HuH-7.5 (cell line): ENCODE results near the gene TMEM131L.
"Not testable (repeated sequence)": the region's sequence is repeated elsewhere in the genome, so short reads cannot be mapped to it uniquely, and the experiment has no call there.

Source experiments
- DNase-seq: peaks from one replicate; pipeline ENCODE4 v3.0.0; 2011; ENCODE audit warnings: low spot score

TMEM131L gene

GRCh38 chr4:153546280-153546679, 80.1 kb downstream of the TMEM131L start:
- no peak for DNase-seq

- DNase-seq = no peak
Observed at GRCh38 chr4:153547520-153547919, 81.4 kb downstream of the TMEM131L start.

GRCh38 chr4:153548907-153549306, 82.7 kb downstream of the TMEM131L start:
- not testable (repeated sequence) for DNase-seq

GRCh38 chr4:153549405-153549804, 83.2 kb downstream of the TMEM131L start:
- DNase-seq = no peak

GRCh38 chr4:153553155-153553818, 87.1 kb downstream of the TMEM131L start:
- no peak for DNase-seq

GRCh38 chr4:153553819-153554170, 87.6 kb downstream of the TMEM131L start:
- no peak for DNase-seq

GRCh38 chr4:153555730-153556434, 89.7 kb downstream of the TMEM131L start:
- DNase-seq = no peak

- no peak for DNase-seq
Observed at GRCh38 chr4:153556435-153556815, 90.3 kb downstream of the TMEM131L start.

GRCh38 chr4:153560908-153561307, 94.7 kb downstream of the TMEM131L start:
- no peak for DNase-seq

- no peak for DNase-seq
Observed at GRCh38 chr4:153564630-153565525, 98.7 kb downstream of the TMEM131L start.

GRCh38 chr4:153566631-153567150, 100.5 kb downstream of the TMEM131L start:
- no peak for DNase-seq

- not testable (repeated sequence) for DNase-seq
Observed at GRCh38 chr4:153567660-153568059, 101.5 kb downstream of the TMEM131L start.

GRCh38 chr4:153570228-153570973, 104.2 kb downstream of the TMEM131L start:
- DNase-seq = no peak

- no peak for DNase-seq
Observed at GRCh38 chr4:153571006-153571545, 104.9 kb downstream of the TMEM131L start.

GRCh38 chr4:153572609-153573008, 106.4 kb downstream of the TMEM131L start:
- DNase-seq = no peak

GRCh38 chr4:153573221-153573620, 107.1 kb downstream of the TMEM131L start:
- DNase-seq = no peak

GRCh38 chr4:153573881-153574802, 108.0 kb downstream of the TMEM131L start:
- no peak for DNase-seq

GRCh38 chr4:153576443-153576774, 110.2 kb downstream of the TMEM131L start:
- DNase-seq = no peak

- DNase-seq = no peak
Observed at GRCh38 chr4:153577053-153577452, 110.9 kb downstream of the TMEM131L start.

- no peak for DNase-seq
Observed at GRCh38 chr4:153579410-153579809, 113.2 kb downstream of the TMEM131L start.

GRCh38 chr4:153579872-153580271, 113.7 kb downstream of the TMEM131L start:
- no peak for DNase-seq
